GM12878 (cell line): ENCODE results near the gene CNR2. TPM values are rescaled to one million over a fixed set of nuclear protein-coding genes. Genes with fewer than 3 reads are reported as not detected.

Source experiments
- ATAC-seq: fragments of 200-7000 bp; cut with Tn5 transposase; 3 replicates; pipeline ENCODE4 v1.9.1; 2020; ENCODE audit warnings: mild to moderate bottlenecking, moderate library complexity
- BruUV-seq: library from RNA; stranded (reverse); fragments of 400-500 nt; replicated peaks from 2 replicates; lab custom pipeline; 2021; lab: Mats Ljungman, UMichigan
- CTCF ChIA-PET: fragments of 300-600 bp; sonication (Branson Sonifier 250); formaldehyde crosslinking; extraction: SDS; loops from one replicate; lab custom pipeline; 2021; ENCODE audit warnings: inconsistent platforms; lab: Yijun Ruan, JAX
- POLR2A ChIA-PET: fragments of 350-600 bp; formaldehyde crosslinking; extraction: SDS; loops from one replicate; lab custom pipeline; 2021; ENCODE audit warnings: inconsistent platforms; lab: Charles Lee
- RAD21 ChIA-PET: fragments of 300-600 bp; sonication (Branson Sonifier 250); formaldehyde crosslinking; loops from one replicate; lab custom pipeline; 2023; ENCODE audit warnings: antibody characterized with exemption; ENCODE audit not compliant: unreplicated experiment; lab: Charles Lee
- SMC1A ChIA-PET: fragments of 300-600 bp; sonication (Branson Sonifier 250); formaldehyde crosslinking; loops from one replicate; lab custom pipeline; 2023; ENCODE audit not compliant: unreplicated experiment, uncharacterized antibody; lab: Charles Lee
- DNase-seq: peaks from one replicate; pipeline ENCODE4 v3.0.0-alpha.2; 2011; ENCODE audit warnings: low read depth, low spot score
- FAIRE-seq: peaks from 3 replicates; lab custom pipeline; 2011; peaks lifted over from hg19 to GRCh38; lab: Jason Lieb, UNC
- H2AFZ ChIP-seq: 2 replicates; pipeline ENCODE4 v1.6.0; 2011; ENCODE audit warnings: low read depth, low read length, control low read depth; ENCODE audit not compliant: control insufficient read depth
- H3K27ac ChIP-seq: 2 replicates; pipeline ENCODE4 v1.5.1; 2011; ENCODE audit warnings: control low read depth; ENCODE audit not compliant: control insufficient read depth, insufficient read depth
- H3K27me3 ChIP-seq, 2 experiments: replicated peaks in 1 of 2; 2 replicates each; pipeline versions ENCODE4 v1.6.0 to v1.6.1; 2011; ENCODE audit warnings: low read length in 1 of 2; ENCODE audit not compliant: control insufficient read depth in 2 of 2, insufficient read depth in 2 of 2
- H3K36me3 ChIP-seq, 2 experiments: 2 replicates each; pipeline ENCODE4 v1.5.1; 2011; ENCODE audit warnings: low read length in 1 of 2; ENCODE audit not compliant: control insufficient read depth in 2 of 2, insufficient read depth in 2 of 2
- H3K4me1 ChIP-seq: 2 replicates; pipeline ENCODE4 v1.6.1; 2011; ENCODE audit warnings: mild to moderate bottlenecking, low read length, moderate library complexity, mixed read lengths; ENCODE audit not compliant: control insufficient read depth, insufficient read depth
- H3K4me2 ChIP-seq: 2 replicates; pipeline ENCODE4 v1.6.0; 2011; ENCODE audit warnings: control low read depth; ENCODE audit not compliant: control insufficient read depth, insufficient read depth
- H3K4me3 ChIP-seq: fragments of 200-600 bp; sonication (generic); 2 replicates; pipeline ENCODE4 v1.5.1; 2016
- H3K79me2 ChIP-seq: 2 replicates; pipeline ENCODE4 v1.6.0; 2011; ENCODE audit warnings: low read length; ENCODE audit not compliant: control insufficient read depth, insufficient read depth
- H3K9ac ChIP-seq: 2 replicates; pipeline ENCODE4 v1.8.0; 2011; ENCODE audit warnings: low read length, control low read depth, mixed read lengths; ENCODE audit not compliant: control insufficient read depth, insufficient read depth
- H3K9me3 ChIP-seq: replicated peaks from 3 replicates; pipeline ENCODE4 v1.5.1; 2011; ENCODE audit warnings: mild to moderate bottlenecking, low read length; ENCODE audit not compliant: control insufficient read depth, insufficient read depth
- H4K20me1 ChIP-seq: 2 replicates; pipeline ENCODE4 v1.6.0; 2011; ENCODE audit not compliant: control insufficient read depth, insufficient read depth
- ATF3 ChIP-seq: IDR thresholded peaks from 2 replicates; pipeline ENCODE4 v1.6.1; 2011; ENCODE audit warnings: low read depth, mild to moderate bottlenecking, low read length, moderate library complexity, borderline replicate concordance; ENCODE audit errors: extremely low read depth
- FOXM1 ChIP-seq: IDR thresholded peaks from 2 replicates; pipeline ENCODE4 v1.6.1; 2012; ENCODE audit warnings: low read depth, mild to moderate bottlenecking, inconsistent platforms, low read length, moderate library complexity
- MTA2 ChIP-seq: fragments of 450-650 bp; IDR thresholded peaks from 2 replicates; pipeline ENCODE4 v1.6.1; 2016; ENCODE audit warnings: low read depth, mild to moderate bottlenecking, moderate library complexity
- NFYA ChIP-seq: IDR thresholded peaks from 2 replicates; pipeline ENCODE4 v1.6.1; 2011; ENCODE audit warnings: low read depth, mild to moderate bottlenecking, low read length, improper control_type of control experiment, borderline replicate concordance
- NFYB ChIP-seq: IDR thresholded peaks from 2 replicates; pipeline ENCODE4 v1.6.1; 2011; ENCODE audit warnings: low read depth, mild to moderate bottlenecking, low read length, improper control_type of control experiment, moderate library complexity; ENCODE audit not compliant: insufficient read depth
- PBX3 ChIP-seq: IDR thresholded peaks from 2 replicates; pipeline ENCODE4 v1.6.1; 2011; ENCODE audit warnings: mild to moderate bottlenecking, low read depth, low read length, moderate library complexity; ENCODE audit not compliant: insufficient replicate concordance
- PML ChIP-seq: IDR thresholded peaks from 2 replicates; pipeline ENCODE4 v1.6.1; 2012; ENCODE audit warnings: low read length, inconsistent platforms
- POLR2AphosphoS5 ChIP-seq: IDR thresholded peaks from 2 replicates; pipeline ENCODE4 v1.6.1; 2011; ENCODE audit warnings: mild to moderate bottlenecking, low read length, inconsistent platforms
- SMARCA5 ChIP-seq: fragments of 450-650 bp; IDR thresholded peaks from 2 replicates; pipeline ENCODE4 v1.6.1; 2017; ENCODE audit warnings: mild to moderate bottlenecking
- SREBF1 ChIP-seq: IDR thresholded peaks from 2 replicates; pipeline ENCODE4 v1.6.1; 2012; ENCODE audit warnings: mild to moderate bottlenecking, low read length
- ZNF384 ChIP-seq: IDR thresholded peaks from 2 replicates; pipeline ENCODE4 v1.6.1; 2012; ENCODE audit warnings: low read depth, mild to moderate bottlenecking, low read length, improper control_type of control experiment, borderline replicate concordance
- WGBS: methylation state at CpG from one replicate; pipeline ENCODE4 v1.1.6; 2016; ENCODE audit warnings: low lambda C conversion rate; ENCODE audit not compliant: insufficient replicate concordance, insufficient coverage; ENCODE audit errors: missing lambda C conversion rate; 5-methylcytosine and 5-hydroxymethylcytosine counted together
- in situ Hi-C: fragments of 300-500 bp; cut with MboI; formaldehyde crosslinking; loops from 9 replicates; pipeline ENCODE4 v1.14.3; 2018; ENCODE audit warnings: mixed read lengths
- intact Hi-C: fragments of 100-400 bp; cut with micrococcal nuclease; formaldehyde crosslinking; loops from one replicate; pipeline ENCODE4 v1.14.2; 2022; ENCODE audit not compliant: unreplicated experiment
- polyA plus RNA-seq, 11 experiments: library from polyadenylated mRNA; depleted of rRNA in 4 of 11; unstranded in 6 of 11; stranded (reverse) in 5 of 11; fragments of >200 nt; fragmentation: Nextera tagmentation in 4 of 11; fragmentation: Illumina TruSeq in 1 of 11; extraction: Ambion mirVana in 4 of 11; extraction: Trizol in 1 of 11; gene quantifications; 1 replicate in 1 of 11; 2 replicates in 10 of 11; pipeline versions ENCODE4 v1.2.1 to v1.2.3, GENCODE V29; 2011 to 2016; ENCODE audit warnings: inconsistent platforms in 2 of 11, missing spikeins in 2 of 11, low read depth in 1 of 11
- total RNA-seq, 4 experiments: library from RNA; depleted of rRNA in 3 of 4; stranded (reverse); fragments of >200 nt in 3 of 4; fragmentation: Illumina TruSeq in 1 of 4; extraction: Trizol in 1 of 4; gene quantifications; 2 replicates each; pipeline versions ENCODE4 v1.2.1 to v1.2.3, GENCODE V29; 2013 to 2021
- TF ChIP-seq, protein P1 (sequence below), 3 experiments: IDR thresholded peaks in 2 of 3; conservative IDR thresholded peaks in 1 of 3; 2 replicates each; pipeline ENCODE4 v1.5.1; 2011; ENCODE audit warnings: low read depth in 3 of 3, low read length in 3 of 3, mild to moderate bottlenecking in 3 of 3, control low read depth in 2 of 3, moderate library complexity in 2 of 3, inconsistent platforms in 1 of 3, mixed read lengths in 1 of 3; ENCODE audit not compliant: control insufficient read depth in 2 of 3, insufficient read depth in 1 of 3; ENCODE audit errors: extremely low read depth in 1 of 3
- TF ChIP-seq, protein P2 (sequence below): fragments of 450-650 bp; IDR thresholded peaks from 2 replicates; pipeline ENCODE4 v1.6.1; 2017; ENCODE audit warnings: mild to moderate bottlenecking, moderate library complexity

The CNR2 gene
- total and polyA plus RNA-seq, 10 of the 15 experiments (the other 5 are each of a cell fraction or from before 2014, with no cell fraction given), result 0.46 to 19.8 (median 12.2) TPM

DNA sequence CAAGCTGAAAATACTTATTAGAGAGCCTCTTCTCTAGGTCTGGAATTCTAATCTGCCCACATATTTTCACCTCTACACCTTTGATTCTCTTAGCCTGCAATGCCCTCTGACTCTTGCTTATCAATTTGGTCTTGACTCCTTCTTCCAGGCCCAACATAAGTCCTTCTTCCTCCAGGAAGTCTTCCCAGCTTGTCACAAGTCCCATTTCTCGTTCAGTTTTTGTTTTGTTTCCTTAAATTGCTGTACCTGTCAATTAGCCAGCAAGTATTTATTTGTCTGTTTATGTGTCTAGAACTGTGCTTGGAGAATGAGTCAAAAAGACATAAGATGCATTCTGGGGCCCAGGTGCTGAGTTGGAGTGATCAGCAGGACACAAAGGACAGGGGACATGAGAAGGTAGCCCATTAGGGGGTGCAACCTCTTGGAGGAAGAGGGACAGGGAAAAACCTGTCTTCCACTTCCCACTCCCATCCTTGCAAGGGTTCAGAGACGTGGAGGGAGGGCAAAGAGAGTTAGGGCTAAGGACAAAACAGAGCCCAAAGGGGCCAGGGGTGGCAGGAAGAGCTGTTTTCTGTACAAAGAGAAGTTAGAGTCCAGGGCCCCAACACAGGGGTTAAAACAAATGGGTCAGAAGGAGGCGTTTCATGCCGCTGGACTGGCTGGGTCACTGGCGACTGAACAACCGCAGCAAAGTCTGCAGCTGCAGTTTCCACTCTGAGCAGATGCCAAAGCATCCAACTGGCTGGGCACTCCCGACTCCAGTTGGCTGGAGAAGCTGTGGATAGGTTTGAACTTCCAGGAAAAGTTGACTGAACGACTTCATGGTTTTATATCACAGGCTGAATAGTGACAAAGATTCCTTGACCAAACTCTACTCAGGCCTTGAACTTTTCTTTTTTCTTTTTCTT, 10.7 kb upstream of the CNR2 start (continued):
- TF ChIP-seq, protein P1, sequence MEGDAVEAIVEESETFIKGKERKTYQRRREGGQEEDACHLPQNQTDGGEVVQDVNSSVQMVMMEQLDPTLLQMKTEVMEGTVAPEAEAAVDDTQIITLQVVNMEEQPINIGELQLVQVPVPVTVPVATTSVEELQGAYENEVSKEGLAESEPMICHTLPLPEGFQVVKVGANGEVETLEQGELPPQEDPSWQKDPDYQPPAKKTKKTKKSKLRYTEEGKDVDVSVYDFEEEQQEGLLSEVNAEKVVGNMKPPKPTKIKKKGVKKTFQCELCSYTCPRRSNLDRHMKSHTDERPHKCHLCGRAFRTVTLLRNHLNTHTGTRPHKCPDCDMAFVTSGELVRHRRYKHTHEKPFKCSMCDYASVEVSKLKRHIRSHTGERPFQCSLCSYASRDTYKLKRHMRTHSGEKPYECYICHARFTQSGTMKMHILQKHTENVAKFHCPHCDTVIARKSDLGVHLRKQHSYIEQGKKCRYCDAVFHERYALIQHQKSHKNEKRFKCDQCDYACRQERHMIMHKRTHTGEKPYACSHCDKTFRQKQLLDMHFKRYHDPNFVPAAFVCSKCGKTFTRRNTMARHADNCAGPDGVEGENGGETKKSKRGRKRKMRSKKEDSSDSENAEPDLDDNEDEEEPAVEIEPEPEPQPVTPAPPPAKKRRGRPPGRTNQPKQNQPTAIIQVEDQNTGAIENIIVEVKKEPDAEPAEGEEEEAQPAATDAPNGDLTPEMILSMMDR (IDR thresholded peaks at IDR 0.05 in 2 of 3, conservative IDR thresholded peaks at IDR 0.05 in 1 of 3; ENCODE audit: control insufficient read depth in 2 of 3, extremely low read depth in 1 of 3, insufficient read depth in 1 of 3, low read depth in 3 of 3, low read length in 3 of 3), result no peak
- TF ChIP-seq PBX3 (no peak), SMARCA5 (no peak), MTA2 (no peak)

GRCh38 chr1:23922321-23922943, 9.3 kb upstream of the CNR2 start:
- Histone ChIP-seq H3K9me3 (no peaks in the 10 kb centered on the region), H3K27me3 (no peaks in the 10 kb centered on the region), H3K36me3 (no peaks in the 10 kb centered on the region), H3K4me1 (no peaks in the 10 kb centered on the region; the same call in 1 of the 2 replicates), H3K79me2 (no peaks in the 10 kb centered on the region), H3K9ac (no peak overlapping the region), H4K20me1 (no peaks in the 10 kb centered on the region), H2AFZ (no peak overlapping the region), H3K27ac (no peak overlapping the region), H3K4me3 (no peak overlapping the region), H3K4me2 (no peak overlapping the region)
- ChIA-PET POLR2A (no interaction called here), SMC1A (no interaction called here), RAD21 (interaction anchor here (0.7 to 2.7 kb wide), 2 partner anchors 112 to 150 kb away, joined by 3 to 6 read pairs; no protein-coding TSS in a partner anchor), CTCF (no interaction called here)
- in situ Hi-C loops, result no loop called here
- FAIRE-seq (no peak), DNase-seq (no peak), ATAC-seq (no peak)
- 97% methylated on average over 8 of the region's 8 CpGs for WGBS
- intact Hi-C loops, result no loop called here
- BruUV-seq, result no TSS peak
- TF ChIP-seq ATF3 (no peak), PML (no peak), POLR2AphosphoS5 (no peak), FOXM1 (no peak), ZNF384 (no peak), NFYB (no peak), NFYA (no peak), SREBF1 (no peak)
- TF ChIP-seq, protein P2, sequence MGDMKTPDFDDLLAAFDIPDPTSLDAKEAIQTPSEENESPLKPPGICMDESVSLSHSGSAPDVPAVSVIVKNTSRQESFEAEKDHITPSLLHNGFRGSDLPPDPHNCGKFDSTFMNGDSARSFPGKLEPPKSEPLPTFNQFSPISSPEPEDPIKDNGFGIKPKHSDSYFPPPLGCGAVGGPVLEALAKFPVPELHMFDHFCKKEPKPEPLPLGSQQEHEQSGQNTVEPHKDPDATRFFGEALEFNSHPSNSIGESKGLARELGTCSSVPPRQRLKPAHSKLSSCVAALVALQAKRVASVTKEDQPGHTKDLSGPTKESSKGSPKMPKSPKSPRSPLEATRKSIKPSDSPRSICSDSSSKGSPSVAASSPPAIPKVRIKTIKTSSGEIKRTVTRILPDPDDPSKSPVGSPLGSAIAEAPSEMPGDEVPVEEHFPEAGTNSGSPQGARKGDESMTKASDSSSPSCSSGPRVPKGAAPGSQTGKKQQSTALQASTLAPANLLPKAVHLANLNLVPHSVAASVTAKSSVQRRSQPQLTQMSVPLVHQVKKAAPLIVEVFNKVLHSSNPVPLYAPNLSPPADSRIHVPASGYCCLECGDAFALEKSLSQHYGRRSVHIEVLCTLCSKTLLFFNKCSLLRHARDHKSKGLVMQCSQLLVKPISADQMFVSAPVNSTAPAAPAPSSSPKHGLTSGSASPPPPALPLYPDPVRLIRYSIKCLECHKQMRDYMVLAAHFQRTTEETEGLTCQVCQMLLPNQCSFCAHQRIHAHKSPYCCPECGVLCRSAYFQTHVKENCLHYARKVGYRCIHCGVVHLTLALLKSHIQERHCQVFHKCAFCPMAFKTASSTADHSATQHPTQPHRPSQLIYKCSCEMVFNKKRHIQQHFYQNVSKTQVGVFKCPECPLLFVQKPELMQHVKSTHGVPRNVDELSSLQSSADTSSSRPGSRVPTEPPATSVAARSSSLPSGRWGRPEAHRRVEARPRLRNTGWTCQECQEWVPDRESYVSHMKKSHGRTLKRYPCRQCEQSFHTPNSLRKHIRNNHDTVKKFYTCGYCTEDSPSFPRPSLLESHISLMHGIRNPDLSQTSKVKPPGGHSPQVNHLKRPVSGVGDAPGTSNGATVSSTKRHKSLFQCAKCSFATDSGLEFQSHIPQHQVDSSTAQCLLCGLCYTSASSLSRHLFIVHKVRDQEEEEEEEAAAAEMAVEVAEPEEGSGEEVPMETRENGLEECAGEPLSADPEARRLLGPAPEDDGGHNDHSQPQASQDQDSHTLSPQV, result no peak
